WTC11 (cell line): ENCODE results near the gene FRAT1.
A peak's percentile ranks its signal among the peaks of the same experiment; 100 is the strongest.

Experiments
- ATF3 ChIP-seq: sonication (generic); formaldehyde crosslinking; conservative IDR thresholded peaks from 2 replicates; pipeline ENCODE4 v1.8.1; 2022; ENCODE audit warnings: mild to moderate bottlenecking, missing genetic modification reagents
- ATF6 ChIP-seq: sonication (generic); formaldehyde crosslinking; IDR thresholded peaks from 2 replicates; pipeline ENCODE4 v1.8.1; 2023; ENCODE audit warnings: mild to moderate bottlenecking, missing genetic modification reagents
- CREM ChIP-seq: sonication (generic); formaldehyde crosslinking; IDR thresholded peaks from 2 replicates; pipeline ENCODE4 v1.8.1; 2022; ENCODE audit warnings: mild to moderate bottlenecking, missing genetic modification reagents, moderate library complexity
- CTCF ChIP-seq: fragments of 200-600 bp; IDR thresholded peaks from 2 replicates; pipeline ENCODE4 v1.8.0; 2022; ENCODE audit warnings: antibody characterized with exemption
- E2F5 ChIP-seq: sonication (generic); formaldehyde crosslinking; IDR thresholded peaks from 2 replicates; pipeline ENCODE4 v1.8.1; 2022; ENCODE audit warnings: mild to moderate bottlenecking, moderate library complexity, missing genetic modification reagents
- ESRRA ChIP-seq: sonication (generic); formaldehyde crosslinking; IDR thresholded peaks from 2 replicates; pipeline ENCODE4 v1.8.1; 2022; ENCODE audit warnings: mild to moderate bottlenecking, missing genetic modification reagents, borderline replicate concordance
- FOXJ3 ChIP-seq: sonication (generic); formaldehyde crosslinking; IDR thresholded peaks from 2 replicates; pipeline ENCODE4 v1.9.0; 2021; ENCODE audit warnings: missing genetic modification reagents, mild to moderate bottlenecking, borderline replicate concordance
- NFYB ChIP-seq: sonication (generic); formaldehyde crosslinking; conservative IDR thresholded peaks from 2 replicates; pipeline ENCODE4 v1.8.0; 2022; ENCODE audit warnings: low read depth, missing genetic modification reagents
- NR1H2 ChIP-seq: sonication (generic); formaldehyde crosslinking; IDR thresholded peaks from 2 replicates; pipeline ENCODE4 v1.9.0; 2021; ENCODE audit warnings: mild to moderate bottlenecking, moderate library complexity, missing genetic modification reagents
- NR2C2 ChIP-seq: sonication (generic); formaldehyde crosslinking; IDR thresholded peaks from 2 replicates; pipeline ENCODE4 v1.8.0; 2022; ENCODE audit warnings: mild to moderate bottlenecking, missing genetic modification reagents
- ZNF121 ChIP-seq: sonication (generic); formaldehyde crosslinking; IDR thresholded peaks from 2 replicates; pipeline ENCODE4 v1.8.0; 2023; ENCODE audit warnings: missing genetic modification reagents
- ZNF281 ChIP-seq: sonication (generic); formaldehyde crosslinking; IDR thresholded peaks from 2 replicates; pipeline ENCODE4 v1.8.0; 2023; ENCODE audit warnings: mild to moderate bottlenecking, missing genetic modification reagents

GRCh38 chr10:97321032-97321803, 2.1 kb downstream of the FRAT1 start:
- no peak for TF ChIP-seq NR2C2 (CRISPR knock-in tag)
- TF ChIP-seq CTCF, result no peak
- TF ChIP-seq ZNF281 (CRISPR knock-in tag), result no peak; the same call in 1 of the 2 replicates
- no peak for TF ChIP-seq FOXJ3 (CRISPR knock-in tag)
- no peak for TF ChIP-seq NR1H2 (CRISPR knock-in tag)
- TF ChIP-seq ATF3 (CRISPR knock-in tag), result no peak
- peak; percentile 93 for TF ChIP-seq ZNF121 (CRISPR knock-in tag)
- no peak for TF ChIP-seq ATF6 (CRISPR knock-in tag)
- no peak for TF ChIP-seq ESRRA (CRISPR knock-in tag)
- no peak for TF ChIP-seq NFYB (CRISPR knock-in tag)
- no peak for TF ChIP-seq E2F5
- TF ChIP-seq CREM (CRISPR knock-in tag), result no peak
